Fibroblast of skin of back (primary cell): Measurements from ENCODE around the gene RAB15.

Experiments used
- DNase-seq: peaks from one replicate; pipeline ENCODE4 v3.0.0-alpha.2; 2013

The RAB15 gene

GRCh38 chr14:64906022-64906421 is 66.1 kb downstream of the RAB15 start:
- no peak for DNase-seq

DNA sequence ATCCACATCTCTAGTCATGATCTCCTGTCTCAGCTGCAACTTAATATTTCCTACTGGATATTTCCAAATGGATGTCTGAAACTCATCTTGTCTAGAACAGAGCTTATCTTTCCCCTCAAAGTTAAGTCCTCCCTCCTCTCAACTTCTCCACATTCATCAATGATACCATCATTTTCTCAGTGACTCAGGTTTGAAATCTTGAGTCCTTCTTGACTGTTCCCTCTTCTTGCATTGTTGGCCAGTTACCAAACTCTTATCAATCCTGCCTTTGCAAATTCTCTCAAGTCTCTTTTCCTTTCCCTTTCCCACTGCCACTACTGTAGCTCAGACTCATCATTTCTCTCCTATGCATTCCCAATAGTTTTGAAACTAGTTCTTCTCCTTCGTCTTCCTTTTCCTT is 72.2 kb downstream of the RAB15 start:
- DNase-seq, result peak; percentile 63
